ENCODE results near the gene OR2Z1.
"Not testable (repeated sequence)": the region's sequence is repeated elsewhere in the genome, so short reads cannot be mapped to it uniquely, and the experiment has no call there.

The OR2Z1 gene

GRCh38 chr19:8703223-8703622, 18.2 kb upstream of the OR2Z1 start:
- no peak for DNase-seq (ENCODE audit: low read depth)

GRCh38 chr19:8705304-8705703, 16.1 kb upstream of the OR2Z1 start:
- not testable (repeated sequence) for DNase-seq (ENCODE audit: low read depth)

- DNase-seq (ENCODE audit: low read depth), result no peak
Observed at GRCh38 chr19:8705742-8706141, 15.7 kb upstream of the OR2Z1 start.

GRCh38 chr19:8710337-8710736, 11.1 kb upstream of the OR2Z1 start:
- not testable (repeated sequence) for DNase-seq (ENCODE audit: low read depth)

- DNase-seq (ENCODE audit: low read depth), result no peak
Observed at GRCh38 chr19:8722032-8722431, 598 bp downstream of the OR2Z1 start.

- no peak for DNase-seq (ENCODE audit: low read depth)
Observed at GRCh38 chr19:8724276-8724675, 2.8 kb downstream of the OR2Z1 start.

- no peak for DNase-seq (ENCODE audit: low read depth)
Observed at GRCh38 chr19:8731428-8732169, 10.2 kb downstream of the OR2Z1 start.

- DNase-seq (ENCODE audit: low read depth), result no peak
Observed at GRCh38 chr19:8738377-8738776, 16.9 kb downstream of the OR2Z1 start.

- not testable (repeated sequence) for DNase-seq (ENCODE audit: low read depth)
Observed at GRCh38 chr19:8739291-8740065, 18.0 kb downstream of the OR2Z1 start.

GRCh38 chr19:8767257-8767656, 45.8 kb downstream of the OR2Z1 start:
- not testable (repeated sequence) for DNase-seq (ENCODE audit: low read depth)

GRCh38 chr19:8769265-8769664, 47.8 kb downstream of the OR2Z1 start:
- not testable (repeated sequence) for DNase-seq (ENCODE audit: low read depth)

GRCh38 chr19:8773587-8773986, 52.2 kb downstream of the OR2Z1 start:
- DNase-seq (ENCODE audit: low read depth), result not testable (repeated sequence)
